IMR-90 (cell line): ENCODE data around the gene FARS2.

ENCODE experiments used
- BHLHE40 ChIP-seq: fragments of 150-350 bp; IDR thresholded peaks from 2 replicates; pipeline ENCODE4 v1.6.1; 2016; ENCODE audit warnings: mild to moderate bottlenecking, low read depth, low read length
- CEBPB ChIP-seq: IDR thresholded peaks from 2 replicates; pipeline ENCODE4 v1.6.1; 2012; ENCODE audit warnings: low read depth, low read length, improper control_type of control experiment
- CHD1 ChIP-seq: IDR thresholded peaks from 2 replicates; pipeline ENCODE4 v1.6.1; 2012; ENCODE audit warnings: low read depth, low read length, improper control_type of control experiment
- CTCF ChIP-seq: conservative IDR thresholded peaks from 2 replicates; pipeline ENCODE4 v1.5.1; 2012; ENCODE audit warnings: mild to moderate bottlenecking, low read depth, low read length, improper control_type of control experiment
- ELK1 ChIP-seq: fragments of 150-350 bp; IDR thresholded peaks from 2 replicates; pipeline ENCODE4 v1.6.1; 2016; ENCODE audit warnings: low read depth, mild to moderate bottlenecking, low read length, moderate library complexity, borderline replicate concordance
- FOS ChIP-seq: fragments of 150-350 bp; IDR thresholded peaks from 2 replicates; pipeline ENCODE4 v1.6.1; 2016; ENCODE audit warnings: low read depth, low read length
- MAFK ChIP-seq: IDR thresholded peaks from 2 replicates; pipeline ENCODE4 v1.6.1; 2012; ENCODE audit warnings: low read depth, low read length, improper control_type of control experiment
- NFE2L2 ChIP-seq: fragments of 150-350 bp; IDR thresholded peaks from 2 replicates; pipeline ENCODE4 v1.6.1; 2016; ENCODE audit warnings: low read depth, mild to moderate bottlenecking, low read length
- POLR2A ChIP-seq: IDR thresholded peaks from 2 replicates; pipeline ENCODE4 v1.6.1; 2012; ENCODE audit warnings: mild to moderate bottlenecking, low read depth, low read length
- RAD21 ChIP-seq: IDR thresholded peaks from 2 replicates; pipeline ENCODE4 v1.6.1; 2012; ENCODE audit warnings: low read length, improper control_type of control experiment
- RCOR1 ChIP-seq: IDR thresholded peaks from 2 replicates; pipeline ENCODE4 v1.6.1; 2012; ENCODE audit warnings: mild to moderate bottlenecking, low read length, improper control_type of control experiment; ENCODE audit not compliant: insufficient replicate concordance
- RFX5 ChIP-seq: IDR thresholded peaks from 2 replicates; pipeline ENCODE4 v1.8.0; 2012; ENCODE audit warnings: low read depth, mild to moderate bottlenecking, low read length, moderate library complexity
- SMC3 ChIP-seq: fragments of 150-350 bp; IDR thresholded peaks from 2 replicates; pipeline ENCODE4 v1.6.1; 2016; ENCODE audit warnings: low read depth, mild to moderate bottlenecking, antibody characterized with exemption, low read length, moderate library complexity
- TF ChIP-seq, protein P1 (sequence below): fragments of 150-350 bp; IDR thresholded peaks from 2 replicates; pipeline ENCODE4 v1.6.1; 2017; ENCODE audit warnings: mild to moderate bottlenecking, antibody characterized with exemption, low read length, low read depth

DNA sequence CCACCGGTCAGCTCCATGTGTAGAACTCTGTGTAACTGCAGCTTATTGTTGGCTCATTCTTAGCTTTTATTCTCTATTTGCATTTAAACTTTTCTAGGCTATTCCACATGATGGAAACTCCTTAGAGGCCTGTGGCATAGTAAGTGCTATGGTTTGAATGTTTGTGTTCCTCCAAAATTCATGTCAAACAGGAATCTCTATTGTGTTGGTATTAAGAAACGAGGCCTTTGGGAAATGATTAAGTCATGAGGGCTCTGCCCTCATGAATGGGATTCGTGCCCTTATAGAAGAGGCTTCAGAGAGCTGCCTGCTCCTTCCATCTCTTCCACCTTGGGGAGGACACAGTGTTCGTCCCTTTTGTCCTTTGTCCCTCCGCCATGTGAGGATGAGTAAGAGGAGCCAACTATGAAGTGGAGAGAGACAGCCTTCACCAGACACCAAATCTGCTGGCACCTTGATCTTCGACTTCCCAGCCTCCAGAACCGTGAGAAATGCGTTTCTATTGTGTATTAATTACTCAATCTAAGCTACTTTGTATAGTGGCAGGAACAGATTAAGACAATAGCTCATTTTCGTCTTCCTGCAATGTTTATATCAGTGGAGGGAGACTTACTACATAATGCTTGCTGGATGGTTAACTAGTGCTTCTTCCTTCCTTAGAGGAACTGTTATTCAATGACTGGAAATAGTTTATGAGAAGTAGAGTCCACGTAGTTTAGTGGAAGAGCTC is 361.1 kb downstream of the FARS2 start:
- TF ChIP-seq CTCF (no peak), ELK1 (no peak), POLR2A (no peak), BHLHE40 (no peak), MAFK (no peak), CEBPB (no peak), NFE2L2 (no peak), SMC3 (no peak), RFX5 (no peak), FOS (no peak), RCOR1 (no peak), RAD21 (no peak), CHD1 (no peak)
- TF ChIP-seq, protein P1, sequence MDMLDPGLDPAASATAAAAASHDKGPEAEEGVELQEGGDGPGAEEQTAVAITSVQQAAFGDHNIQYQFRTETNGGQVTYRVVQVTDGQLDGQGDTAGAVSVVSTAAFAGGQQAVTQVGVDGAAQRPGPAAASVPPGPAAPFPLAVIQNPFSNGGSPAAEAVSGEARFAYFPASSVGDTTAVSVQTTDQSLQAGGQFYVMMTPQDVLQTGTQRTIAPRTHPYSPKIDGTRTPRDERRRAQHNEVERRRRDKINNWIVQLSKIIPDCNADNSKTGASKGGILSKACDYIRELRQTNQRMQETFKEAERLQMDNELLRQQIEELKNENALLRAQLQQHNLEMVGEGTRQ = no peak
